Fibroblast of peridontal ligament (primary cell): Measurements from ENCODE around the gene LAT.
"Not testable (repeated sequence)": the region's sequence is repeated elsewhere in the genome, so short reads cannot be mapped to it uniquely, and the experiment has no call there.

Source experiments
- DNase-seq: peaks from one replicate; pipeline ENCODE4 v3.0.0-alpha.2; 2010; ENCODE audit errors: extremely low read depth

Gene LAT

GRCh38 chr16:28977703-28978662 lies 6.9 kb upstream of the LAT start:
- no peak for DNase-seq

GRCh38 chr16:28980330-28980729 lies 4.5 kb upstream of the LAT start:
- not testable (repeated sequence) for DNase-seq

- DNase-seq, result no peak
These were observed 3.9 kb upstream of the LAT start for GRCh38 chr16:28980929-28981328.

GRCh38 chr16:28981517-28981916 lies 3.3 kb upstream of the LAT start:
- DNase-seq, result no peak

GRCh38 chr16:28982418-28982817 lies 2.4 kb upstream of the LAT start:
- DNase-seq, result no peak

- no peak for DNase-seq
These were observed 1.9 kb upstream of the LAT start for GRCh38 chr16:28982949-28983348.

GRCh38 chr16:28983644-28984043 lies 1.2 kb upstream of the LAT start:
- DNase-seq, result no peak

GRCh38 chr16:28984091-28984490 lies 761 bp upstream of the LAT start:
- no peak for DNase-seq

- DNase-seq, result no peak
These were observed 574 bp downstream of the LAT start for GRCh38 chr16:28985211-28986041.

- DNase-seq, result no peak
These were observed 1.2 kb downstream of the LAT start for GRCh38 chr16:28986046-28986445.

- DNase-seq, result no peak
These were observed 1.6 kb downstream of the LAT start for GRCh38 chr16:28986492-28986891.

- DNase-seq, result no peak
These were observed 2.5 kb downstream of the LAT start for GRCh38 chr16:28987170-28987853.

GRCh38 chr16:28989363-28989762 lies 4.5 kb downstream of the LAT start:
- DNase-seq, result no peak

- no peak for DNase-seq
These were observed 5.7 kb downstream of the LAT start for GRCh38 chr16:28990375-28991040.

- no peak for DNase-seq
These were observed 6.8 kb downstream of the LAT start for GRCh38 chr16:28991687-28992086.

GRCh38 chr16:28992496-28992895 lies 7.6 kb downstream of the LAT start:
- no peak for DNase-seq

- no peak for DNase-seq
These were observed 14.0 kb downstream of the LAT start for GRCh38 chr16:28998837-28999236.

- DNase-seq, result no peak
These were observed 14.7 kb downstream of the LAT start for GRCh38 chr16:28999577-28999976.

GRCh38 chr16:29000019-29000418 lies 15.2 kb downstream of the LAT start:
- no peak for DNase-seq

GRCh38 chr16:29004496-29005139 lies 19.8 kb downstream of the LAT start:
- DNase-seq, result not testable (repeated sequence)
